ENCODE results near the gene PUS1. TPM values are rescaled to one million over a fixed set of nuclear protein-coding genes. Genes with fewer than 3 reads are reported as not detected.

Gene PUS1
- total and polyA plus RNA-seq, 2 of the 4 experiments (the other 2 are of a cell fraction) = 14.0 to 36.7 TPM

DNA sequence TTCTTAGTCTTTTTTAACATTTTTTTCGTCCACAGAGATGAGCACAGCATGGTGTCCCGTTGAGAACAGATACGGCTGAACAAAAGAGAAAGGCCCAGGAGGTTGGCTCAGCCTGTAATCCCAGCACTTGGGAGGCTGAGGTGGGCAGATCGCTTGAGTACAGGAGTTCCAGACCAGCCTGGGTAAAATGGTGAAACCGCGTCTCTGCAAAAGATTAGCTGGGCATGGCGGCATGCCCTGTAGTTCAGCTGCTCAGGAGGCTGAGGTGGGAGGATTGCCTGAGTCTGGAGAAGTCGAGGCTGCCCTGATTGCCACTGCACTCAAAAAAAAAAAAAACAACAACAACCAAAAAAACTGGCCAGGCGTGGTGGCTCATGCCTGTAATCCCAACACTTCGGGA, 14.8 kb downstream of the PUS1 start:
- Histone ChIP-seq H3K4me3 (ENCODE audit: insufficient read depth, low read depth, low read length) (no peak overlapping the region), H3K4ac (ENCODE audit: low read depth, low read length) (no peak overlapping the region), H2BK20ac (ENCODE audit: low read depth, low read length) (no peak overlapping the region), H2AFZ (replicated peaks; ENCODE audit: low read length, poor library complexity) (no peak overlapping the region), H2BK15ac (ENCODE audit: low read depth, low read length) (no peak overlapping the region), H3K9me1 (ENCODE audit: insufficient read depth, low read length) (peaks cover 4% of the 10 kb centered on the region; the same call in 1 of the 2 replicates), H3K14ac (replicated peaks; ENCODE audit: low read depth, low read length) (no peak overlapping the region), H4K91ac (ENCODE audit: insufficient read depth, low read depth, low read length) (no peak overlapping the region), H3K56ac (ENCODE audit: extremely low read depth, insufficient read depth, low read length) (no peak overlapping the region), H2BK120ac (ENCODE audit: low read depth, low read length) (no peak overlapping the region), H3K4me1 (ENCODE audit: control insufficient read depth, insufficient read depth, low read length) (no peaks in the 10 kb centered on the region), H2AK5ac (ENCODE audit: low read depth, low read length) (no peak overlapping the region), H4K20me1 (ENCODE audit: insufficient read depth, low read length) (no peaks in the 10 kb centered on the region), H3K4me2 (ENCODE audit: low read depth, low read length) (no peak overlapping the region), H3K36me3 (ENCODE audit: control insufficient read depth, insufficient read depth, low read length) (peaks cover 34% of the 10 kb centered on the region), H2BK5ac (ENCODE audit: low read depth, low read length, poor library complexity, severe bottlenecking) (no peak overlapping the region), H3K9ac (ENCODE audit: low read depth, low read length) (no peak overlapping the region), H3K79me1 (ENCODE audit: low read depth in 1 of 2, low read length in 2 of 2) (peaks cover 0 to 7% of the 10 kb centered on the region in 2 experiments; a peak in 1 of 4 replicates), H3K27me3 (ENCODE audit: control insufficient read depth, insufficient read depth, low read length) (no peaks in the 10 kb centered on the region), H3K27ac (ENCODE audit: insufficient read depth, low read length) (no peak overlapping the region), H4K5ac (ENCODE audit: low read depth, low read length) (no peak overlapping the region), H3K23ac (ENCODE audit: low read depth, low read length) (no peak overlapping the region), H3K9me3 (ENCODE audit: control insufficient read depth, insufficient read depth, low read length) (no peaks in the 10 kb centered on the region), H4K8ac (ENCODE audit: low read depth in 2 of 2, low read length in 2 of 2) (no peak overlapping the region), H2AK9ac (replicated peaks; ENCODE audit: low read depth, low read length, poor library complexity) (no peak overlapping the region), H3K18ac (ENCODE audit: low read depth, low read length) (no peak overlapping the region)
- no TSS peak for BruUV-seq (replicated peaks)
- CTCF ChIA-PET = no interaction called here
- intact Hi-C loops (cut with micrococcal nuclease) (no loop called here), dilution Hi-C loops (cut with HindIII; ENCODE audit: low sequenced_read_pairs, unreplicated experiment) (no loop called here), in situ Hi-C loops (cut with MboI; ENCODE audit: low sequenced_read_pairs) (no loop called here)
- TF ChIP-seq POLR2A (IDR thresholded peaks at IDR 0.05; ENCODE audit: low read depth, low read length) = no peak
- TF ChIP-seq, protein P1, sequence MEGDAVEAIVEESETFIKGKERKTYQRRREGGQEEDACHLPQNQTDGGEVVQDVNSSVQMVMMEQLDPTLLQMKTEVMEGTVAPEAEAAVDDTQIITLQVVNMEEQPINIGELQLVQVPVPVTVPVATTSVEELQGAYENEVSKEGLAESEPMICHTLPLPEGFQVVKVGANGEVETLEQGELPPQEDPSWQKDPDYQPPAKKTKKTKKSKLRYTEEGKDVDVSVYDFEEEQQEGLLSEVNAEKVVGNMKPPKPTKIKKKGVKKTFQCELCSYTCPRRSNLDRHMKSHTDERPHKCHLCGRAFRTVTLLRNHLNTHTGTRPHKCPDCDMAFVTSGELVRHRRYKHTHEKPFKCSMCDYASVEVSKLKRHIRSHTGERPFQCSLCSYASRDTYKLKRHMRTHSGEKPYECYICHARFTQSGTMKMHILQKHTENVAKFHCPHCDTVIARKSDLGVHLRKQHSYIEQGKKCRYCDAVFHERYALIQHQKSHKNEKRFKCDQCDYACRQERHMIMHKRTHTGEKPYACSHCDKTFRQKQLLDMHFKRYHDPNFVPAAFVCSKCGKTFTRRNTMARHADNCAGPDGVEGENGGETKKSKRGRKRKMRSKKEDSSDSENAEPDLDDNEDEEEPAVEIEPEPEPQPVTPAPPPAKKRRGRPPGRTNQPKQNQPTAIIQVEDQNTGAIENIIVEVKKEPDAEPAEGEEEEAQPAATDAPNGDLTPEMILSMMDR (conservative IDR thresholded peaks at IDR 0.05; ENCODE audit: low read depth, low read length) = no peak
- no peak for TF ChIP-seq FOS (IDR thresholded peaks at IDR 0.05; ENCODE audit: low read depth, low read length)
- TF ChIP-seq, protein P2, sequence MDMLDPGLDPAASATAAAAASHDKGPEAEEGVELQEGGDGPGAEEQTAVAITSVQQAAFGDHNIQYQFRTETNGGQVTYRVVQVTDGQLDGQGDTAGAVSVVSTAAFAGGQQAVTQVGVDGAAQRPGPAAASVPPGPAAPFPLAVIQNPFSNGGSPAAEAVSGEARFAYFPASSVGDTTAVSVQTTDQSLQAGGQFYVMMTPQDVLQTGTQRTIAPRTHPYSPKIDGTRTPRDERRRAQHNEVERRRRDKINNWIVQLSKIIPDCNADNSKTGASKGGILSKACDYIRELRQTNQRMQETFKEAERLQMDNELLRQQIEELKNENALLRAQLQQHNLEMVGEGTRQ (IDR thresholded peaks at IDR 0.05; ENCODE audit: low read depth, low read length) = no peak
- TF ChIP-seq RFX5 (IDR thresholded peaks at IDR 0.05; ENCODE audit: low read depth, low read length) = no peak
- no peak for TF ChIP-seq NFE2L2 (IDR thresholded peaks at IDR 0.05; ENCODE audit: low read depth, low read length)
- TF ChIP-seq MAZ (IDR thresholded peaks at IDR 0.05; ENCODE audit: borderline replicate concordance, low read depth, low read length) = no peak
- TF ChIP-seq CHD1 (IDR thresholded peaks at IDR 0.05; ENCODE audit: low read depth, low read length) = no peak
- no peak for TF ChIP-seq CEBPB (IDR thresholded peaks at IDR 0.05; ENCODE audit: low read depth, low read length)
- no peak for TF ChIP-seq RCOR1 (IDR thresholded peaks at IDR 0.05; ENCODE audit: insufficient replicate concordance, low read length)
- no peak for TF ChIP-seq MAFK (IDR thresholded peaks at IDR 0.05; ENCODE audit: low read depth, low read length)
- POLR2A ChIA-PET (ENCODE audit: unreplicated experiment) = no interaction called here
- 95% methylated on average over 3 of the region's 10 CpGs; no CpG with 5 or more reads in 1 of the 2 experiments for WGBS, 2 experiments (ENCODE audit: extremely low coverage in 2 of 2, insufficient read length in 1 of 2)
- ATAC-seq (ENCODE audit: low read depth) (no peak), DNase-seq (no peak)

All from IMR-90 (cell line).